ENCODE data around the gene RBKS. TPM values are rescaled to one million over a fixed set of nuclear protein-coding genes. Genes with fewer than 3 reads are reported as not detected.

RBKS gene
- total RNA-seq, 4 donors from 2014 or later: 2.1 to 12.3 (median 4.8) TPM

GRCh38 chr2:27915191-27915590 lies 25.0 kb upstream of the RBKS start:
- ATAC-seq (ENCODE audit: low FRiP score): peak; percentile 90
- no peak for DNase-seq (ENCODE audit: low spot score)
- TF ChIP-seq CTCF (IDR thresholded peaks at IDR 0.05): no peak

GRCh38 chr2:27914805-27915175 lies 24.6 kb upstream of the RBKS start:
- no peak for TF ChIP-seq CTCF (IDR thresholded peaks at IDR 0.05)
- DNase-seq (ENCODE audit: low spot score) (no peak), ATAC-seq (ENCODE audit: low FRiP score) (peak; percentile 6)

- ATAC-seq (ENCODE audit: low FRiP score) (no peak), DNase-seq (ENCODE audit: low spot score) (no peak)
- no peak for TF ChIP-seq CTCF (IDR thresholded peaks at IDR 0.05)
Observed at GRCh38 chr2:27914041-27914804, 24.0 kb upstream of the RBKS start.

GRCh38 chr2:27912512-27912911 lies 22.3 kb upstream of the RBKS start:
- DNase-seq (ENCODE audit: low spot score) (no peak), ATAC-seq (ENCODE audit: low FRiP score) (no peak)
- no peak for TF ChIP-seq CTCF (IDR thresholded peaks at IDR 0.05)

GRCh38 chr2:27911458-27912210 lies 21.4 kb upstream of the RBKS start:
- no peak for TF ChIP-seq CTCF (IDR thresholded peaks at IDR 0.05)
- no peak for ATAC-seq (ENCODE audit: low FRiP score)

GRCh38 chr2:27909901-27910300 lies 19.7 kb upstream of the RBKS start:
- ATAC-seq (ENCODE audit: low FRiP score) (no peak), DNase-seq (ENCODE audit: low spot score) (no peak)
- no peak for TF ChIP-seq CTCF (IDR thresholded peaks at IDR 0.05)

More at GRCh38 chr2:27911458-27912210, 21.4 kb upstream of the RBKS start:
- no peak for DNase-seq (ENCODE audit: low spot score)

All from omental fat pad (tissue), 4 donors.